H1 (cell line): ENCODE results near the gene FAT1. TPM values are rescaled to one million over a fixed set of nuclear protein-coding genes. Genes with fewer than 3 reads are reported as not detected.

Experiments used
- CTCF ChIA-PET: fragments of 300-600 bp; sonication (Branson Sonifier 250); formaldehyde crosslinking; loops from one replicate; lab custom pipeline; 2021; ENCODE audit not compliant: partially characterized antibody; lab: Charles Lee
- POLR2A ChIA-PET: fragments of 300-600 bp; sonication (Branson Sonifier 250); formaldehyde crosslinking; loops from one replicate; lab custom pipeline; 2021; ENCODE audit warnings: inconsistent platforms; ENCODE audit not compliant: partially characterized antibody; lab: Charles Lee
- DNase-seq, 2 experiments: peaks; one replicate each; pipeline versions ENCODE4 v3.0.0 to v3.0.0-alpha.2; 2010 to 2022; ENCODE audit warnings: low spot score in 2 of 2, low read depth in 1 of 2, mixed read lengths in 1 of 2
- FAIRE-seq: peaks from 2 replicates; lab custom pipeline; 2011; peaks lifted over from hg19 to GRCh38; lab: Jason Lieb, UNC
- H2AFZ ChIP-seq: 2 replicates; pipeline ENCODE4 v1.8.1; 2012; ENCODE audit warnings: low read length, inconsistent platforms
- H2AK5ac ChIP-seq: 2 replicates; pipeline ENCODE4 v1.6.1; 2013; ENCODE audit warnings: low read depth, low read length
- H2BK120ac ChIP-seq: replicated peaks from 2 replicates; pipeline ENCODE3; 2013; ENCODE audit warnings: low read depth, low read length, inconsistent platforms
- H2BK12ac ChIP-seq: 2 replicates; pipeline ENCODE4 v1.6.1; 2013; ENCODE audit warnings: low read depth, low read length
- H2BK15ac ChIP-seq: 2 replicates; pipeline ENCODE4 v1.6.1; 2013; ENCODE audit warnings: low read length
- H2BK20ac ChIP-seq: 2 replicates; pipeline ENCODE4 v1.6.1; 2013; ENCODE audit warnings: low read length
- H2BK5ac ChIP-seq: 2 replicates; pipeline ENCODE4 v1.6.1; 2013; ENCODE audit warnings: low read depth, low read length
- H3K14ac ChIP-seq: 2 replicates; pipeline ENCODE4 v1.6.1; 2013; ENCODE audit warnings: inconsistent platforms; ENCODE audit not compliant: insufficient read length
- H3K18ac ChIP-seq: 2 replicates; pipeline ENCODE4 v1.6.1; 2013; ENCODE audit warnings: low read length; ENCODE audit errors: extremely low read depth
- H3K23ac ChIP-seq: 2 replicates; pipeline ENCODE4 v1.6.1; 2013; ENCODE audit warnings: inconsistent platforms; ENCODE audit not compliant: insufficient read length
- H3K23me2 ChIP-seq: 2 replicates; pipeline ENCODE4 v1.6.1; 2013; ENCODE audit warnings: low read depth, low read length
- H3K27ac ChIP-seq: 2 replicates; pipeline ENCODE4 v1.6.1; 2011; ENCODE audit warnings: low read depth, low read length, inconsistent platforms
- H3K27me3 ChIP-seq, 4 experiments: replicated peaks in 1 of 4; 1 replicate in 1 of 4; 2 replicates in 3 of 4; pipeline versions ENCODE4 v1.6.1 to v1.8.1; 2011 to 2013; ENCODE audit warnings: low read length in 3 of 4, mild to moderate bottlenecking in 3 of 4, inconsistent platforms in 2 of 4, mixed read lengths in 2 of 4, moderate library complexity in 1 of 4; ENCODE audit not compliant: control insufficient read depth in 3 of 4, insufficient read depth in 3 of 4; ENCODE audit errors: extremely low read depth in 1 of 4
- H3K36me3 ChIP-seq, 4 experiments: 2 replicates each; pipeline versions ENCODE4 v1.6.1 to v1.8.1; 2011 to 2013; ENCODE audit warnings: mild to moderate bottlenecking in 4 of 4, low read length in 3 of 4, moderate library complexity in 2 of 4, control low read depth in 1 of 4, inconsistent platforms in 1 of 4; ENCODE audit not compliant: insufficient read depth in 4 of 4, control insufficient read depth in 2 of 4
- H3K4ac ChIP-seq: replicated peaks from 2 replicates; pipeline ENCODE3; 2013; ENCODE audit warnings: low read length, low read depth, mixed read lengths, inconsistent platforms; ENCODE audit not compliant: insufficient read length
- H3K4me1 ChIP-seq, 4 experiments: replicated peaks in 1 of 4; 1 replicate in 1 of 4; 2 replicates in 3 of 4; pipeline versions ENCODE4 v1.6.1 to v1.8.1; 2011 to 2013; ENCODE audit warnings: low read length in 3 of 4, inconsistent platforms in 2 of 4, mixed read lengths in 1 of 4; ENCODE audit not compliant: insufficient read depth in 4 of 4, control insufficient read depth in 3 of 4
- H3K4me2 ChIP-seq, 2 experiments: 2 replicates each; pipeline versions ENCODE4 v1.6.1 to v1.8.1; 2011 to 2013; ENCODE audit warnings: low read depth in 2 of 2, low read length in 2 of 2, control low read depth in 1 of 2, inconsistent platforms in 1 of 2, mild to moderate bottlenecking in 1 of 2; ENCODE audit not compliant: insufficient read depth in 1 of 2
- H3K4me3 ChIP-seq, 4 experiments: fragments of 200-600, 300-600 bp in 1 of 4; sonication (generic), shearing (Covaris generic), sonication (Bioruptor Twin) in 1 of 4; 2 replicates each; pipeline versions ENCODE4 v1.5.1 to v1.8.1; 2011 to 2016; ENCODE audit warnings: low read length in 4 of 4, low read depth in 3 of 4, control low read depth in 2 of 4, inconsistent platforms in 2 of 4, mild to moderate bottlenecking in 2 of 4, mixed read lengths in 1 of 4, moderate library complexity in 1 of 4; ENCODE audit not compliant: insufficient read depth in 2 of 4; ENCODE audit errors: extremely low read depth in 1 of 4
- H3K56ac ChIP-seq: replicated peaks from 2 replicates; pipeline ENCODE3; 2013; ENCODE audit warnings: low read depth, mild to moderate bottlenecking, mixed read lengths, low read length, inconsistent platforms; ENCODE audit not compliant: insufficient read length
- H3K79me1 ChIP-seq: 2 replicates; pipeline ENCODE4 v1.6.1; 2013; ENCODE audit warnings: low read depth, low read length, control low read depth
- H3K79me2 ChIP-seq, 2 experiments: 2 replicates each; pipeline versions ENCODE4 v1.6.1 to v1.8.1; 2012 to 2013; ENCODE audit warnings: low read length in 2 of 2, mild to moderate bottlenecking in 2 of 2, inconsistent platforms in 1 of 2; ENCODE audit not compliant: insufficient read depth in 2 of 2, control insufficient read depth in 1 of 2
- H3K9ac ChIP-seq, 4 experiments: replicated peaks in 1 of 4; 1 replicate in 1 of 4; 2 replicates in 3 of 4; pipeline versions ENCODE4 v1.6.1 to v1.8.1; 2011 to 2013; ENCODE audit warnings: low read depth in 3 of 4, low read length in 3 of 4, control low read depth in 2 of 4, mild to moderate bottlenecking in 2 of 4, moderate library complexity in 2 of 4, inconsistent platforms in 1 of 4; ENCODE audit errors: extremely low read depth in 1 of 4
- H3K9me3 ChIP-seq, 2 experiments: 2 replicates each; pipeline versions ENCODE4 v1.6.1 to v1.8.1; 2012 to 2013; ENCODE audit warnings: mild to moderate bottlenecking in 2 of 2, moderate library complexity in 2 of 2, control low read depth in 1 of 2, inconsistent platforms in 1 of 2, low read depth in 1 of 2, low read length in 1 of 2, mixed read lengths in 1 of 2; ENCODE audit not compliant: insufficient read depth in 2 of 2
- H4K20me1 ChIP-seq, 2 experiments: replicated peaks in 1 of 2; 2 replicates each; pipeline versions ENCODE3 to v1.8.1; 2011 to 2013; ENCODE audit warnings: inconsistent platforms in 2 of 2, low read length in 2 of 2, mild to moderate bottlenecking in 1 of 2; ENCODE audit not compliant: insufficient read depth in 2 of 2, control insufficient read depth in 1 of 2
- H4K5ac ChIP-seq: 2 replicates; pipeline ENCODE4 v1.6.1; 2013; ENCODE audit warnings: low read length, low read depth, mixed read lengths, inconsistent platforms; ENCODE audit not compliant: insufficient read length
- H4K8ac ChIP-seq: 2 replicates; pipeline ENCODE4 v1.8.0; 2013; ENCODE audit warnings: mild to moderate bottlenecking, moderate library complexity, low read length, inconsistent platforms; ENCODE audit not compliant: insufficient read depth; ENCODE audit errors: extremely low read depth
- H4K91ac ChIP-seq: replicated peaks from 2 replicates; pipeline ENCODE3; 2013; ENCODE audit warnings: low read length, mixed read lengths, inconsistent platforms; ENCODE audit not compliant: insufficient read length
- BACH1 ChIP-seq: IDR thresholded peaks from 2 replicates; pipeline ENCODE4 v1.6.1; 2012; ENCODE audit warnings: low read length, improper control_type of control experiment
- CBX5 ChIP-seq: fragments of 300-800, 300-1000 bp; sonication (generic); IDR thresholded peaks from 2 replicates; pipeline ENCODE4 v1.7.1; 2016; ENCODE audit warnings: antibody characterized with exemption, low read length, low read depth
- CBX8 ChIP-seq: fragments of 300-800, 300-1000 bp; sonication (generic); IDR thresholded peaks from 2 replicates; pipeline ENCODE4 v1.7.1; 2016; ENCODE audit warnings: low read depth, low read length, borderline replicate concordance
- CHD1 ChIP-seq: IDR thresholded peaks from 2 replicates; pipeline ENCODE4 v1.6.1; 2012; ENCODE audit warnings: low read depth, low read length, improper control_type of control experiment
- E2F6 ChIP-seq: IDR thresholded peaks from 2 replicates; pipeline ENCODE4 v1.6.1; 2012; ENCODE audit warnings: inconsistent platforms
- GABPA ChIP-seq: IDR thresholded peaks from 2 replicates; pipeline ENCODE4 v1.6.1; 2011; ENCODE audit warnings: mild to moderate bottlenecking, low read length, moderate library complexity, borderline replicate concordance; ENCODE audit not compliant: insufficient read depth
- GTF2F1 ChIP-seq: IDR thresholded peaks from 2 replicates; pipeline ENCODE4 v1.6.1; 2012; ENCODE audit warnings: low read depth, low read length, improper control_type of control experiment, borderline replicate concordance
- PHF8 ChIP-seq: fragments of 200-600 bp; sonication (generic); conservative IDR thresholded peaks from 2 replicates; pipeline ENCODE4 v1.7.1; 2012; ENCODE audit warnings: low read depth, mild to moderate bottlenecking, inconsistent platforms, low read length, moderate library complexity
- POU5F1 ChIP-seq: IDR thresholded peaks from 2 replicates; pipeline ENCODE4 v1.6.1; 2011; ENCODE audit warnings: low read depth, mild to moderate bottlenecking, low read length, moderate library complexity
- RBBP5 ChIP-seq: IDR thresholded peaks from 2 replicates; pipeline ENCODE4 v1.7.1; 2012; ENCODE audit warnings: low read depth, mild to moderate bottlenecking, inconsistent platforms, low read length, moderate library complexity, borderline replicate concordance
- RFX5 ChIP-seq: IDR thresholded peaks from 2 replicates; pipeline ENCODE4 v1.6.1; 2011; ENCODE audit warnings: low read depth, low read length, improper control_type of control experiment, borderline replicate concordance
- ZNF274 ChIP-seq: IDR thresholded peaks from 2 replicates; pipeline ENCODE4 v1.7.0; 2012; ENCODE audit warnings: low read length, borderline replicate concordance; ENCODE audit errors: extremely low read depth
- WGBS, 2 experiments: shearing (Covaris generic) in 1 of 2; methylation state at CpG; one replicate each; pipeline versions ENCODE4 v1.1.6 to v1.1.7; 2013 to 2015; ENCODE audit warnings: low lambda C conversion rate in 2 of 2, mixed read lengths in 2 of 2, inconsistent platforms in 1 of 2, low coverage in 1 of 2, missing lambda C conversion rate in 1 of 2; ENCODE audit not compliant: insufficient replicate concordance in 2 of 2, insufficient coverage in 1 of 2, insufficient read length in 1 of 2; ENCODE audit errors: extremely low coverage in 1 of 2, missing lambda C conversion rate in 1 of 2; 5-methylcytosine and 5-hydroxymethylcytosine counted together
- polyA plus RNA-seq, 7 experiments: library from polyadenylated mRNA; depleted of rRNA in 3 of 7; stranded (reverse) in 5 of 7; unstranded in 2 of 7; fragments of >200 nt in 5 of 7; fragments of 200-250 nt in 2 of 7; gene quantifications; 1 replicate in 5 of 7; 2 replicates in 1 of 7; 4 replicates in 1 of 7; pipeline versions ENCODE4 v1.2.1 to v1.2.3, GENCODE V29; 2011 to 2013; ENCODE audit warnings: missing spikeins in 2 of 7, mixed read lengths in 2 of 7
- total RNA-seq: library from RNA; stranded (reverse); fragmentation: NEBNext Ultra II Directional; extraction: Animal tissue kit (Norgen Biotek cat#: 25700); gene quantifications from 2 replicates; pipeline ENCODE4 v1.2.1, GENCODE V29; 2021
- TF ChIP-seq, protein P1 (sequence below): IDR thresholded peaks from 2 replicates; pipeline ENCODE4 v1.6.1; 2012; ENCODE audit warnings: low read length, inconsistent platforms

The FAT1 gene
- total and polyA plus RNA-seq, 2 of the 8 experiments (the other 6 are each of a cell fraction or from before 2014, with no cell fraction given), result 94.4 to 137 TPM

DNA sequence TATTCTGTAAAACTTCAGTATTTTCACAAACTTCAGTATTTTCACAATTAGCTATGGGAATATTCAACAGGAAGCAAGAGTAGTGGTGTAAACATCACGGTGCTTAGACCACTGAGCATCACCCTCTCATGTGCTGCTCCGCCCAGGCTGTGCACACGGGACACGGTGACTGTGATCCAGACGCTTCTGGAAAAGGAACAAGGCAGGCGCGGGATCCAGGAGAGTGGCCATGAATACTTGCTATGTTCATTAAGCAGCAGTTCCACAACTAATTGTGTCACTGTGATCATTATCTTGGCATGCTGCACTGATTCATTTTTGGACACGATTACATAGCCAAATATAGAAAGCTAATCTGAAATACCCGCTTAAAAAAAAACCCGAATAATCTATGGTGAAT is 19.6 kb upstream of the FAT1 start:
- H3K4ac ChIP-seq, result no peak overlapping the region

More for the DNA sequence above, 19.6 kb upstream of the FAT1 start:
- H3K23ac ChIP-seq, result no peak overlapping the region
- H4K20me1 ChIP-seq, result no peaks in the 10 kb centered on the region
- H2AK5ac ChIP-seq, result no peak overlapping the region
- H4K8ac ChIP-seq, result no peak overlapping the region
- no peak overlapping the region for H2BK20ac ChIP-seq
- no peak overlapping the region for H3K56ac ChIP-seq
- H2BK15ac ChIP-seq, result no peak overlapping the region
- no peak overlapping the region for H2BK5ac ChIP-seq
- H3K27me3 ChIP-seq, result no peaks in the 10 kb centered on the region
- no peaks in the 10 kb centered on the region for H3K4me1 ChIP-seq
- H3K4me3 ChIP-seq, result no peak overlapping the region
- POLR2A ChIA-PET, result no interaction called here
- WGBS, 2 experiments, result 86% methylated on average over 10 of the region's 10 CpGs; no CpG with 5 or more reads in 1 of the 2 experiments
- H3K79me1 ChIP-seq, result no peaks in the 10 kb centered on the region
- H3K79me2 ChIP-seq, result no peaks in the 10 kb centered on the region
- H2BK120ac ChIP-seq, result no peak overlapping the region
- no peak overlapping the region for H2BK12ac ChIP-seq
- no peak overlapping the region for H3K9ac ChIP-seq
- H3K9me3 ChIP-seq, result no peaks in the 10 kb centered on the region
- H2AFZ ChIP-seq, result no peak overlapping the region
- no peak overlapping the region for H3K27ac ChIP-seq
- no peak for TF ChIP-seq CBX8
- TF ChIP-seq BACH1, result no peak
- TF ChIP-seq CBX5, result no peak
- no peak for TF ChIP-seq GABPA
- TF ChIP-seq CHD1, result no peak
- no peak for TF ChIP-seq PHF8
- TF ChIP-seq GTF2F1, result no peak
- no peak for TF ChIP-seq ZNF274
- TF ChIP-seq RBBP5, result no peak
- TF ChIP-seq RFX5, result no peak
- TF ChIP-seq, protein P1, sequence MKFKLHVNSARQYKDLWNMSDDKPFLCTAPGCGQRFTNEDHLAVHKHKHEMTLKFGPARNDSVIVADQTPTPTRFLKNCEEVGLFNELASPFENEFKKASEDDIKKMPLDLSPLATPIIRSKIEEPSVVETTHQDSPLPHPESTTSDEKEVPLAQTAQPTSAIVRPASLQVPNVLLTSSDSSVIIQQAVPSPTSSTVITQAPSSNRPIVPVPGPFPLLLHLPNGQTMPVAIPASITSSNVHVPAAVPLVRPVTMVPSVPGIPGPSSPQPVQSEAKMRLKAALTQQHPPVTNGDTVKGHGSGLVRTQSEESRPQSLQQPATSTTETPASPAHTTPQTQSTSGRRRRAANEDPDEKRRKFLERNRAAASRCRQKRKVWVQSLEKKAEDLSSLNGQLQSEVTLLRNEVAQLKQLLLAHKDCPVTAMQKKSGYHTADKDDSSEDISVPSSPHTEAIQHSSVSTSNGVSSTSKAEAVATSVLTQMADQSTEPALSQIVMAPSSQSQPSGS, result no peak
- TF ChIP-seq E2F6, result no peak
- TF ChIP-seq POU5F1, result no peak
- TF ChIP-seq, all 59 proteins: peak for 0
- Histone ChIP-seq H4K5ac (no peak overlapping the region), H4K91ac (no peak overlapping the region), H3K23me2 (no peaks in the 10 kb centered on the region), H3K36me3 (no peaks in the 10 kb centered on the region), H3K14ac (no peak overlapping the region), H3K18ac (no peak overlapping the region), H3K4me2 (no peak overlapping the region)
- DNase-seq (no peak), FAIRE-seq (no peak)
- CTCF ChIA-PET, result no interaction called here
